ENCODE measurements around the gene SIK3.
A peak's percentile ranks its signal among the peaks of the same experiment; 100 is the strongest.

Gene SIK3

GRCh38 chr11:116958246-116958645, 140.0 kb downstream of the SIK3 start:
- DNase-seq = no peak

GRCh38 chr11:116955949-116956348, 142.3 kb downstream of the SIK3 start:
- DNase-seq = no peak

DNA sequence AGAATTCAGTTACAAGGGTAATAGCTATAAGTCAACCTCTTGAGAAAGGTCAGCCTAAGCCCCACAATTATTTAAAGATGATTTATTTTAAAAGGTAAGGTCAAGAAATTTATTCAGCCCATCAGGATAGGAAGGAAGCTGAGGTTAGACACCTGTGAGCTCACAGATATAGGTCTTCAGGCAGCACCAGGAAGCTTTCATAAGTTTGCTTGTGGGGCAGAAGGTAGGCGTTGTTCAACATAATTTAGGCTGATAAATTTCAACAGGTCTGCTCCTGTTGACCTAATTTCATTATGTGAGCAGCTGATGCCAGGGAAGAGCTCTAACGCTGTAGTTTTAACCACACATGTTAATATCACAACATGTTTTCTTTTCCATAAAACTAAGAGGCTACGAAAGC, 142.7 kb downstream of the SIK3 start:
- DNase-seq = no peak

DNA sequence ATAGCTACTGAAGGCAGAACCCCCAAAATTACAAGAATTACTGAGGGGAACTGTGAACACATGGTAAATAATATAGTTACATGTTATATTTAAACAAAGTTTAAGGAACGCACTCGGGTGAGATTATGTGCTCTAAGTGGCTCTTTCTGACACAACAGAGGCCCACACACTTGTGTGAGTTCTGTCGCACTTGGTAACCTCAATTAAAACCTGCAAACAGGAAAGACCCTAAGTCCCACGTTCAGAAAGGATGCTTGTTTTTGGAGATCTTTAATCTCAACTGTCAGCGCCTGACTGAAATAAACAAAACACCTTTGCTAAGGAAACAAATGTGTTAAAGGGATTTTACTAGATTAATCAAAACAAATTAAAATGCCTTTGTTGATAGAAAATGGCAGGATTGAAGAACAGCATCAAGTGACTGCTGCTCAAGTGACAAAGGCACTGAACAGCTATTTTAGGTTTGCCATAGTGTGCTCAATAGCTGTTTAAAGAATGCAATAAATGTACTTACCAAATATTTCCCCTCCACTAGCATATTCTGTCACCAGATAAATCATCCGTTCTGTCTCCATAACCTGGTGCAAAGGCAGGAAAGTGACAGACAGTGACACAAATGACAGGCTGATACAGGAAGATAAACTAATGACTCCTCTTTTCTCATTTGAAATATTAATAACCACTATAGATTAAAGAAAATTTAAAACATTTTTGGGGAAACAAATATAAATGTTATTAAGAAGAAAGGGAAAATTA, 144.5 kb downstream of the SIK3 start:
- DNase-seq = no peak

GRCh38 chr11:116951762-116952161, 146.5 kb downstream of the SIK3 start:
- no peak for DNase-seq

DNA sequence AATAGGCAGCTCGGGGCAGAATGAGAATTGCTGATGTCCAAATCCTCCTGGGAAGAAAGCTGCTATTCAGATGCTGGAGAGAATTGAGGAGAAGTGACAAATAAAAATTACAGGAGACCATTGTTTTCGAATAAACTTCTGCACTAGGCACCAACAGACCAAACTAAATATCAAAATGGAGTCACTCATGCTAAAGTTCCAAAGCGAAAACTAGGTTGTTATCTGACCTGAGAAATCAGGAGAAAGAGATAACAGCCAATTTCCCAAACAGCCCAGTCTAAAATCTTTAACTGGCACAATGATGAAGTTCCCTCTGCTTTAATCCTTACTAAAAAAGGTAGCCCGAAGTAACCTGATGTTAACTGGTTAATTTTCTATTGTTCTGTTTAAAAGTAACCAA, 148.0 kb downstream of the SIK3 start:
- DNase-seq = no peak

- DNase-seq = peak; percentile 33
Observed at GRCh38 chr11:116948391-116948790, 149.8 kb downstream of the SIK3 start.

DNA sequence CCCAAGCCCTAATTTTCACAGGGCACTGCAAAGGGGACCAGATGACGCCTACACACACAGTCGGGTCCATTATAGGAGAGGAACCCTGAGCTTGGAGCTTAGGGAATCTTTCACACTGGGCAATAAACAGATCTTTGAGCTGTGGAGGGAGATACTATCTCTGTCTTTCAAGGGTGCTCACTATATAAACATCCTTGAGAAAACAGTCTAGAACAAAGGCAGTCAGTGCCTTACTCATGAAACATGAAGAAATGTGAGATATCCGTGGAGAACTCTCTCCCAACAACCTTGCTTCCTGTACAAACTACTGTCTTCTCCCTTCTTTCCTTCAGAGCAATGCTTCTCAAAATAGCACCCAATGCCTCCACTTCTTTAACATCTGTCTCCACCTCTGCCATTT, 151.8 kb downstream of the SIK3 start:
- no peak for DNase-seq

DNA sequence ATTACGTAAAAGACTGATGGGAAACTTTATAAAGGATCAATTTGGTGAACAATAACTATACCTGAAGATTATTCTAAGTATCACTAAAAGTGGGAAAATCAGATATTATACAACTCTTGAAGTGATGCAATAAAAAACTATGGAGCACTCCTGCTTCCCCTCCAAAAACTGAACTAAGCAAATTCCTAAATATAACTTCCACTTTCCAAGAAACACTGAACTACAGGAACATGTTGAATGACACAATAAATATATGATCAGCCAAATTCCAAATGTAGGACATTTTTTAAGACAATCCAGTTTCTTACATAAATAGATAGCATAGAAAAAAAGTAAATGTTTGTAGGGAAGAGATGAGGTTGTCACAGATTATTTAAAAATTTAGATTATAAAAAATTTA, 158.7 kb downstream of the SIK3 start:
- no peak for DNase-seq

DNA sequence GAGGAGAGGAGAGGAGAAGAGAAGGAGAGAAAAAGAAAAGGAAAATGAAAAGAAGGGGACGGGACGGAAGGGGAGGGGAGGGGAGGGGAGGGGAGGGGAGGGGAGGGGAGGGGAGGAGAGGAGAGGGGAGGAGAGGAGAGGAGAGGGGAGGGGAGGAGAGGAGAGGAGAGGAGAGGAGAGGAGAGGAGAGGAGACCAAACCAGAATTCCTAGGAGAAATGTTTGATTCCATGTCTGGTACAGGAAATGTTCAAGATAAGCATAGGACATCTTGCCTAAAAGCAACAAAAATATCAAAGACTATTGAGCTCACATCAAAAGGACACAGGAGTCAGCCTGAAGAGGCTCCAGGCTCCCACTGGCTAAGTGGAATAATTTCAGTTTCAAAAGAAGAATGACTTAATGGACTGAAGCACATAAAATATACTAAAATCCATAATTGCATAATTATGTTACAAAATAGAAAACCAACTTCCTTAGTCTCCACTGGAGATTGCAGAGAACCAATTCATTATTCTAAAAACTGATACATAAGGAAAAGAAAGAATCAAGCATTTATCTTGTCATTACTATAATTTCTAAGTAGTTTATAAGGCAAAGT, 159.7 kb downstream of the SIK3 start:
- DNase-seq = no peak

GRCh38 chr11:116936754-116937446, 161.3 kb downstream of the SIK3 start:
- no peak for DNase-seq

GRCh38 chr11:116935514-116935913, 162.7 kb downstream of the SIK3 start:
- DNase-seq = no peak

GRCh38 chr11:116935089-116935488, 163.1 kb downstream of the SIK3 start:
- DNase-seq = no peak

DNA sequence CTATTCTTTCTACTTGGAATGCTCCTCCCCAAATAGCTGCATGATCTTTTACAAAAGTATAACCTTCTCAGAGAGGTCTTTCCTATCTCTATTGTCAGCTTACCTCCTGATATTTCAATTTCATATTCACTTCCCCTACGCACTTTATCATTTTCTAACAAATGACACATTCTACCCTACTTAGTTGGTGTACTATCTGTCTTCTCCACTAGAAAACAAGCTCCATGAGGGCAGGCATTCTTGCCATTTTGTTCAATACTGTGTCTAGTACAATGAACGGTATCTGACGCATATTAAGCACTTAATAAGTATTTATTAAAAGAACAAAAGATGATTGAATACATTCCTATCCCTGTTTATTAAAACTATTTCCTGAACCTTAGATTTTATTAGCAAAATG, 164.3 kb downstream of the SIK3 start:
- no peak for DNase-seq

DNA sequence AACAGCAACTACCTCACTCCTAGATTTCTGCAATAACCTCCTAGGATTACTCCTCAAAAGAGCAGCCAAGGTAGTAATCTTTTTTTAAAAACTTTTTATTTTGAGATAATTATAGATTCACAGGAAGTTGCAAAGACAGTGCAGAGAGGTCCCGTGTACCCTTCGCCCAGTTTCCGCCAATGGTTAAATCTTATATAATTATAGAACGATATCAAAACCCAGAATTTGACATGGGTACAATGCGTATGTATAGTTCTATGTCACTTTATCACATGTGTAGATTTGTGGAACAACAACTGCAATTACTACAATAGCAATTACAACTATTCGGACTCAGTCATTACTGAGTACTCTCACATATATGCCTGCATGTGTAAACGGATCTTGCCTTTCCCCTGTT, 166.0 kb downstream of the SIK3 start:
- DNase-seq = no peak

DNA sequence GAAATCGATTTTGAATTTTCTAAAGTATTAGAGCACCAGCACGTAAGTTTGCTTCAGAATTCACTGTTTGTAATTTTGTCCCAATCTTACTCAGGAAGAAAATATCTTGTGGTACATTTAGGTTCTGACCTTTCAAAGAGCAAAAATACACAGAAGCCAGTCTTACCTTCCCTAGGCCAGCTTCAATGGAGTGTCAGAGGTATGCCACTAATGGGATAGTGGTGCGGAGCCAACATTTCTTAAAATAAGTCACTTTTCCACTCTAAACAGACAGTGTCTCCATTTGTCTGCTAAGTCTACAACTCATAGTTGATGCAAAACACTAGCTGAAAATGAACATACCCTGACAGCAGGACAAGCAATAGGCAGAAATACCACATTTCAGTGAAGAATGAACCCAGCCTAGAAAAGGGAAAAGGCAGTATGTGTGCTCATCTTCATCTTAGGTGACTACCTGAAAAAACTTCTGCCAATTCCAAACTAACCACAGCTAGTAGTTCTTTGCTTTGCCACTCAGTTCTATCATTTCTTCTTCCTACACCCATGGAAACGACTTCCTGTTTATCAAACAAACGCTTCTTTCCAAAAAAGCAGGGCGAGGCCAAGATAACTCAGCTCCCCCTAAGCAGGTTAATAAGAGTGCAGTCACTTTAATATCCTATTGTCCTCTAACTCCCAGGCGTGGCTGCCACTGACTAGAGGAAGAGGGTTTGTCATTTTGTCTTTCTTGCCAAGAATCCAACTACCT, 166.8 kb downstream of the SIK3 start:
- DNase-seq = peak; percentile 36

- DNase-seq = no peak
Observed at GRCh38 chr11:116930586-116930985, 167.6 kb downstream of the SIK3 start.

- DNase-seq = peak; percentile 24
Observed at GRCh38 chr11:116930177-116930576, 168.1 kb downstream of the SIK3 start.

DNA sequence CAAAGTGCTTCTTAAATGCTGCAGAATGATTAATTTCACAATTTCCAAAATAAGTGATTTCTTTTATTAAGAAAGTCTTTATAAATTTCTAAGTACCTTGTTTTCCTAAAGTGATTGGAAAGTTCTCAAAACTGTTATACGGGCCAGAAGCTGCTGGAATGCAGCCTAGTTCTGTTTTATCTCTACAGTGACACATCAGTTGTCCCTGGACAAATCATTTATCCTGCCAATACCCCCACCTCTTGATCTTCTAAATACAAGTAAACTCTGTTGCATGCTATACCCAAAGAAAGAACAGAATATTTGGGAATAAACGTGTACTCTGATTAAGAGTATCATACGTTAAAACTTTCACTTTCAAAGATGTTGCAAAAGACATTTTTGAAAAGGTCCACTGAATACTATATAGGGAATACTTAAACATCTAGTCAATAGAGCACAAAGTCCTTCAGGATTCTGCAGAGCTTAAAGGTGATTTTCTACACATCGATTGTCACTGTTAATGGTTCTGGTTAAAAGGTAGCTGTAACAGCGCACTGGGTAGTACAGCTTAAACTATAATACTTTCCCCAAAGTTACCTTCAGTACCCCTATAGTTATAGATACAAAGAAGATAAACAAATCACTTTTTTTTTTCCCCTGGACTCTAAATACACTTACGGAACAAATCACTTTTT, 168.7 kb downstream of the SIK3 start:
- no peak for DNase-seq

- DNase-seq = no peak
Observed at GRCh38 chr11:116928845-116929244, 169.4 kb downstream of the SIK3 start.

GRCh38 chr11:116928102-116928777, 170.0 kb downstream of the SIK3 start:
- no peak for DNase-seq
